GM23338 (cell line): ENCODE results near the gene QKI. TPM values are rescaled to one million over a fixed set of nuclear protein-coding genes. Genes with fewer than 3 reads are reported as not detected.

Experiments used
- ATAC-seq: fragments of 200-7000 bp; cut with Tn5 transposase; 3 replicates; pipeline ENCODE4 v1.9.1; 2020
- DNase-seq: peaks from one replicate; pipeline ENCODE4 v3.0.0-alpha.2; 2015; ENCODE audit warnings: low spot score
- H2AFZ ChIP-seq: fragments of 200-600 bp; sonication (generic); 2 replicates; pipeline ENCODE4 v1.8.0; 2016; ENCODE audit warnings: antibody characterized with exemption, mild to moderate bottlenecking, moderate library complexity
- H3F3A ChIP-seq: fragments of 200-600 bp; sonication (generic); replicated peaks from 2 replicates; pipeline ENCODE4 v1.8.0; 2017; ENCODE audit warnings: antibody characterized with exemption, mixed run types, low read depth
- H3K27ac ChIP-seq: fragments of 200-600 bp; sonication (generic); 2 replicates; pipeline ENCODE4 v1.6.1; 2016; ENCODE audit warnings: low read depth
- H3K27me3 ChIP-seq: fragments of 200-600 bp; sonication (generic); 2 replicates; pipeline ENCODE4 v1.8.0; 2016; ENCODE audit warnings: mild to moderate bottlenecking, mixed run types, moderate library complexity; ENCODE audit not compliant: insufficient read depth
- H3K36me3 ChIP-seq: fragments of 200-600 bp; sonication (generic); 2 replicates; pipeline ENCODE4 v1.8.0; 2016; ENCODE audit warnings: mild to moderate bottlenecking; ENCODE audit not compliant: insufficient read depth
- H3K4me1 ChIP-seq: fragments of 200-600 bp; sonication (generic); 2 replicates; pipeline ENCODE4 v1.8.0; 2016; ENCODE audit warnings: mild to moderate bottlenecking, moderate library complexity; ENCODE audit not compliant: insufficient read depth
- H3K4me2 ChIP-seq: fragments of 200-600 bp; sonication (generic); 2 replicates; pipeline ENCODE4 v1.7.1; 2017; ENCODE audit warnings: mixed run types
- H3K4me3 ChIP-seq: fragments of 200-600 bp; sonication (generic); 2 replicates; pipeline ENCODE4 v1.6.1; 2016; ENCODE audit warnings: mixed run types
- H3K79me2 ChIP-seq: fragments of 200-600 bp; sonication (generic); replicated peaks from 2 replicates; pipeline ENCODE4 v1.8.0; 2017; ENCODE audit warnings: mild to moderate bottlenecking; ENCODE audit not compliant: insufficient read depth
- H3K9me2 ChIP-seq: fragments of 200-600 bp; sonication (generic); 2 replicates; pipeline ENCODE4 v1.8.0; 2017; ENCODE audit not compliant: insufficient read depth
- H4K20me1 ChIP-seq: fragments of 200-600 bp; sonication (generic); replicated peaks from 2 replicates; pipeline ENCODE4 v1.8.0; 2017; ENCODE audit warnings: mild to moderate bottlenecking; ENCODE audit not compliant: insufficient read depth
- H3K27ac Mint-ChIP-seq: 2 replicates; pipeline ENCODE4 v1.8.0; 2020; ENCODE audit warnings: inconsistent platforms, mild to moderate bottlenecking, moderate library complexity, mixed read lengths
- H3K27me3 Mint-ChIP-seq: 3 replicates; pipeline ENCODE4 v1.8.0; 2022; ENCODE audit warnings: low read depth, mild to moderate bottlenecking, moderate library complexity, mixed read lengths, inconsistent platforms; ENCODE audit not compliant: insufficient read depth, poor library complexity
- H3K36me3 Mint-ChIP-seq: 3 replicates; pipeline ENCODE4 v1.8.0; 2021; ENCODE audit warnings: low read depth, mild to moderate bottlenecking, inconsistent platforms, moderate library complexity, mixed read lengths
- H3K4me1 Mint-ChIP-seq: 3 replicates; pipeline ENCODE4 v1.8.0; 2020; ENCODE audit warnings: mild to moderate bottlenecking, inconsistent platforms, mixed read lengths
- H3K4me3 Mint-ChIP-seq: 3 replicates; pipeline ENCODE4 v1.8.0; 2021; ENCODE audit warnings: moderate library complexity, mild to moderate bottlenecking, inconsistent platforms, mixed read lengths
- H3K9me3 Mint-ChIP-seq: 3 replicates; pipeline ENCODE4 v1.8.0; 2020; ENCODE audit warnings: moderate library complexity, mild to moderate bottlenecking, inconsistent platforms, mixed read lengths
- CTCF ChIP-seq, 2 experiments: fragments of 200-600 bp in 1 of 2; sonication (generic) in 1 of 2; conservative IDR thresholded peaks; 2 replicates each; pipeline versions ENCODE4 v1.5.1 to v1.6.1; 2016 to 2017; ENCODE audit warnings: antibody characterized with exemption in 2 of 2, low read depth in 2 of 2, mild to moderate bottlenecking in 2 of 2, moderate library complexity in 1 of 2
- ETS1 ChIP-seq: IDR thresholded peaks from 2 replicates; pipeline ENCODE4 v1.6.1; 2016; ENCODE audit warnings: antibody characterized with exemption
- EZH2 ChIP-seq: fragments of 200-600 bp; sonication (generic); IDR thresholded peaks from one replicate; pipeline ENCODE4 v1.8.0; 2017; ENCODE audit warnings: antibody characterized with exemption, mild to moderate bottlenecking, low read depth; ENCODE audit not compliant: unreplicated experiment
- EZH2phosphoT487 ChIP-seq: fragments of 200-600 bp; sonication (generic); IDR thresholded peaks from one replicate; pipeline ENCODE4 v1.8.1; 2018; ENCODE audit warnings: antibody characterized with exemption; ENCODE audit not compliant: unreplicated experiment
- JUNB ChIP-seq: IDR thresholded peaks from one replicate; pipeline ENCODE4 v1.6.1; 2016; ENCODE audit warnings: antibody characterized with exemption; ENCODE audit not compliant: unreplicated experiment
- NANOG ChIP-seq: IDR thresholded peaks from 2 replicates; pipeline ENCODE4 v1.6.1; 2016; ENCODE audit warnings: antibody characterized with exemption, borderline replicate concordance
- POLR2AphosphoS5 ChIP-seq: IDR thresholded peaks from 2 replicates; pipeline ENCODE4 v1.6.1; 2016; ENCODE audit warnings: antibody characterized with exemption, low read depth
- STAT1 ChIP-seq: IDR thresholded peaks from one replicate; pipeline ENCODE4 v1.6.1; 2016; ENCODE audit warnings: antibody characterized with exemption; ENCODE audit not compliant: unreplicated experiment
- ZNF114 ChIP-seq: fragments of 250-450 bp; sonication (Bioruptor Pico); IDR thresholded peaks from 2 replicates; pipeline ENCODE4 v1.5.0; 2020; ENCODE audit warnings: mild to moderate bottlenecking, moderate library complexity
- ZNF331 ChIP-seq: fragments of 250-450 bp; sonication (Bioruptor Pico); IDR thresholded peaks from 2 replicates; pipeline ENCODE4 v1.5.0; 2020; ENCODE audit warnings: low read depth, mild to moderate bottlenecking, moderate library complexity
- polyA plus RNA-seq: library from polyadenylated mRNA; unstranded; fragments of >200 nt; fragmentation: Nextera tagmentation; extraction: Ambion mirVana; gene quantifications from 2 replicates; pipeline ENCODE4 v1.2.1, GENCODE V29; 2016
- total RNA-seq: library from RNA; depleted of rRNA; stranded (reverse); fragments of >200 nt; shearing (Covaris generic); gene quantifications from 2 replicates; pipeline ENCODE4 v1.2.3, GENCODE V29; 2014
- TF ChIP-seq, protein P1 (sequence below): fragments of 250-450 bp; sonication (Bioruptor Pico); IDR thresholded peaks from 2 replicates; pipeline ENCODE4 v1.5.0; 2020; ENCODE audit warnings: mild to moderate bottlenecking, moderate library complexity
- TF ChIP-seq, protein P2 (sequence below): IDR thresholded peaks from one replicate; pipeline ENCODE4 v1.6.1; 2018; ENCODE audit warnings: antibody characterized with exemption; ENCODE audit not compliant: unreplicated experiment

Gene QKI
- total and polyA plus RNA-seq, 2 experiments from 2014 or later, result 60.8 to 159 TPM

- Histone ChIP-seq H3K79me2 (peaks cover 15% of the 10 kb centered on the region), H3K27ac (no peak overlapping the region)
These were observed 150.6 kb downstream of the QKI start for GRCh38 chr6:163565140-163565539.

More at GRCh38 chr6:163565140-163565539, 150.6 kb downstream of the QKI start:
- Mint-ChIP-seq H3K9me3 (no peaks in the 10 kb centered on the region), H3K27ac (no peak overlapping the region), H3K36me3 (peaks cover 17% of the 10 kb centered on the region; the same call in 2 of the 3 replicates), H3K4me1 (peaks cover 16% of the 10 kb centered on the region), H3K27me3 (no peaks in the 10 kb centered on the region), H3K4me3 (no peak overlapping the region)
- Histone ChIP-seq H3K9me2 (no peaks in the 10 kb centered on the region), H2AFZ (no peak overlapping the region), H3K4me3 (no peak overlapping the region), H3F3A (no peaks in the 10 kb centered on the region), H3K27me3 (no peaks in the 10 kb centered on the region), H3K4me1 (peaks cover 10% of the 10 kb centered on the region), H4K20me1 (no peaks in the 10 kb centered on the region), H3K36me3 (peaks cover 5% of the 10 kb centered on the region; the same call in 1 of the 2 replicates), H3K4me2 (no peak overlapping the region)
- no peak for ATAC-seq
- TF ChIP-seq POLR2AphosphoS5, result no peak
- TF ChIP-seq ZNF331 (CRISPR knock-in tag), result no peak
- no peak for TF ChIP-seq ETS1
- TF ChIP-seq JUNB, result no peak
- no peak for TF ChIP-seq EZH2phosphoT487
- TF ChIP-seq NANOG, result no peak
- TF ChIP-seq, protein P1, sequence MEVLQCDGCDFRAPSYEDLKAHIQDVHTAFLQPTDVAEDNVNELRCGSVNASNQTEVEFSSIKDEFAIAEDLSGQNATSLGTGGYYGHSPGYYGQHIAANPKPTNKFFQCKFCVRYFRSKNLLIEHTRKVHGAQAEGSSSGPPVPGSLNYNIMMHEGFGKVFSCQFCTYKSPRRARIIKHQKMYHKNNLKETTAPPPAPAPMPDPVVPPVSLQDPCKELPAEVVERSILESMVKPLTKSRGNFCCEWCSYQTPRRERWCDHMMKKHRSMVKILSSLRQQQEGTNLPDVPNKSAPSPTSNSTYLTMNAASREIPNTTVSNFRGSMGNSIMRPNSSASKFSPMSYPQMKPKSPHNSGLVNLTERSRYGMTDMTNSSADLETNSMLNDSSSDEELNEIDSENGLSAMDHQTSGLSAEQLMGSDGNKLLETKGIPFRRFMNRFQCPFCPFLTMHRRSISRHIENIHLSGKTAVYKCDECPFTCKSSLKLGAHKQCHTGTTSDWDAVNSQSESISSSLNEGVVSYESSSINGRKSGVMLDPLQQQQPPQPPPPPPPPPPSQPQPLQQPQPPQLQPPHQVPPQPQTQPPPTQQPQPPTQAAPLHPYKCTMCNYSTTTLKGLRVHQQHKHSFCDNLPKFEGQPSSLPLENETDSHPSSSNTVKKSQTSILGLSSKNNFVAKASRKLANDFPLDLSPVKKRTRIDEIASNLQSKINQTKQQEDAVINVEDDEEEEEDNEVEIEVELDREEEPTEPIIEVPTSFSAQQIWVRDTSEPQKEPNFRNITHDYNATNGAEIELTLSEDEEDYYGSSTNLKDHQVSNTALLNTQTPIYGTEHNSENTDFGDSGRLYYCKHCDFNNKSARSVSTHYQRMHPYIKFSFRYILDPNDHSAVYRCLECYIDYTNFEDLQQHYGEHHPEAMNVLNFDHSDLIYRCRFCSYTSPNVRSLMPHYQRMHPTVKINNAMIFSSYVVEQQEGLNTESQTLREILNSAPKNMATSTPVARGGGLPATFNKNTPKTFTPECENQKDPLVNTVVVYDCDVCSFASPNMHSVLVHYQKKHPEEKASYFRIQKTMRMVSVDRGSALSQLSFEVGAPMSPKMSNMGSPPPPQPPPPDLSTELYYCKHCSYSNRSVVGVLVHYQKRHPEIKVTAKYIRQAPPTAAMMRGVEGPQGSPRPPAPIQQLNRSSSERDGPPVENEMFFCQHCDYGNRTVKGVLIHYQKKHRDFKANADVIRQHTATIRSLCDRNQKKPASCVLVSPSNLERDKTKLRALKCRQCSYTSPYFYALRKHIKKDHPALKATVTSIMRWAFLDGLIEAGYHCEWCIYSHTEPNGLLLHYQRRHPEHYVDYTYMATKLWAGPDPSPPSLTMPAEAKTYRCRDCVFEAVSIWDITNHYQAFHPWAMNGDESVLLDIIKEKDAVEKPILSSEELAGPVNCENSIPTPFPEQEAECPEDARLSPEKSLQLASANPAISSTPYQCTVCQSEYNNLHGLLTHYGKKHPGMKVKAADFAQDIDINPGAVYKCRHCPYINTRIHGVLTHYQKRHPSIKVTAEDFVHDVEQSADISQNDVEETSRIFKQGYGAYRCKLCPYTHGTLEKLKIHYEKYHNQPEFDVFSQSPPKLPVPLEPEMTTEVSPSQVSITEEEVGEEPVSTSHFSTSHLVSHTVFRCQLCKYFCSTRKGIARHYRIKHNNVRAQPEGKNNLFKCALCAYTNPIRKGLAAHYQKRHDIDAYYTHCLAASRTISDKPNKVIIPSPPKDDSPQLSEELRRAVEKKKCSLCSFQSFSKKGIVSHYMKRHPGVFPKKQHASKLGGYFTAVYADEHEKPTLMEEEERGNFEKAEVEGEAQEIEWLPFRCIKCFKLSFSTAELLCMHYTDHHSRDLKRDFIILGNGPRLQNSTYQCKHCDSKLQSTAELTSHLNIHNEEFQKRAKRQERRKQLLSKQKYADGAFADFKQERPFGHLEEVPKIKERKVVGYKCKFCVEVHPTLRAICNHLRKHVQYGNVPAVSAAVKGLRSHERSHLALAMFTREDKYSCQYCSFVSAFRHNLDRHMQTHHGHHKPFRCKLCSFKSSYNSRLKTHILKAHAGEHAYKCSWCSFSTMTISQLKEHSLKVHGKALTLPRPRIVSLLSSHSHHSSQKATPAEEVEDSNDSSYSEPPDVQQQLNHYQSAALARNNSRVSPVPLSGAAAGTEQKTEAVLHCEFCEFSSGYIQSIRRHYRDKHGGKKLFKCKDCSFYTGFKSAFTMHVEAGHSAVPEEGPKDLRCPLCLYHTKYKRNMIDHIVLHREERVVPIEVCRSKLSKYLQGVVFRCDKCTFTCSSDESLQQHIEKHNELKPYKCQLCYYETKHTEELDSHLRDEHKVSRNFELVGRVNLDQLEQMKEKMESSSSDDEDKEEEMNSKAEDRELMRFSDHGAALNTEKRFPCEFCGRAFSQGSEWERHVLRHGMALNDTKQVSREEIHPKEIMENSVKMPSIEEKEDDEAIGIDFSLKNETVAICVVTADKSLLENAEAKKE (CRISPR knock-in tag), result no peak
- TF ChIP-seq CTCF (conservative IDR thresholded peaks at IDR 0.05; ENCODE audit: low read depth in 2 of 2), result no peak
- TF ChIP-seq, protein P2, sequence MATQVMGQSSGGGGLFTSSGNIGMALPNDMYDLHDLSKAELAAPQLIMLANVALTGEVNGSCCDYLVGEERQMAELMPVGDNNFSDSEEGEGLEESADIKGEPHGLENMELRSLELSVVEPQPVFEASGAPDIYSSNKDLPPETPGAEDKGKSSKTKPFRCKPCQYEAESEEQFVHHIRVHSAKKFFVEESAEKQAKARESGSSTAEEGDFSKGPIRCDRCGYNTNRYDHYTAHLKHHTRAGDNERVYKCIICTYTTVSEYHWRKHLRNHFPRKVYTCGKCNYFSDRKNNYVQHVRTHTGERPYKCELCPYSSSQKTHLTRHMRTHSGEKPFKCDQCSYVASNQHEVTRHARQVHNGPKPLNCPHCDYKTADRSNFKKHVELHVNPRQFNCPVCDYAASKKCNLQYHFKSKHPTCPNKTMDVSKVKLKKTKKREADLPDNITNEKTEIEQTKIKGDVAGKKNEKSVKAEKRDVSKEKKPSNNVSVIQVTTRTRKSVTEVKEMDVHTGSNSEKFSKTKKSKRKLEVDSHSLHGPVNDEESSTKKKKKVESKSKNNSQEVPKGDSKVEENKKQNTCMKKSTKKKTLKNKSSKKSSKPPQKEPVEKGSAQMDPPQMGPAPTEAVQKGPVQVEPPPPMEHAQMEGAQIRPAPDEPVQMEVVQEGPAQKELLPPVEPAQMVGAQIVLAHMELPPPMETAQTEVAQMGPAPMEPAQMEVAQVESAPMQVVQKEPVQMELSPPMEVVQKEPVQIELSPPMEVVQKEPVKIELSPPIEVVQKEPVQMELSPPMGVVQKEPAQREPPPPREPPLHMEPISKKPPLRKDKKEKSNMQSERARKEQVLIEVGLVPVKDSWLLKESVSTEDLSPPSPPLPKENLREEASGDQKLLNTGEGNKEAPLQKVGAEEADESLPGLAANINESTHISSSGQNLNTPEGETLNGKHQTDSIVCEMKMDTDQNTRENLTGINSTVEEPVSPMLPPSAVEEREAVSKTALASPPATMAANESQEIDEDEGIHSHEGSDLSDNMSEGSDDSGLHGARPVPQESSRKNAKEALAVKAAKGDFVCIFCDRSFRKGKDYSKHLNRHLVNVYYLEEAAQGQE, result no peak
- TF ChIP-seq ZNF114, result no peak
- TF ChIP-seq STAT1, result no peak
- TF ChIP-seq EZH2, result no peak
- no peak for DNase-seq
